ENCODE data around the gene DUOX1.

DUOX1 gene

GRCh38 chr15:45187894-45188830 lies 58.4 kb downstream of the DUOX1 start, which contains the start of gene SHF:
Gene SHF (minus strand): TSS chr15:45187966. CDS start chr15:45187951, 15 bp downstream.
- DNase-seq (ENCODE audit: low spot score), result no peak

DNA sequence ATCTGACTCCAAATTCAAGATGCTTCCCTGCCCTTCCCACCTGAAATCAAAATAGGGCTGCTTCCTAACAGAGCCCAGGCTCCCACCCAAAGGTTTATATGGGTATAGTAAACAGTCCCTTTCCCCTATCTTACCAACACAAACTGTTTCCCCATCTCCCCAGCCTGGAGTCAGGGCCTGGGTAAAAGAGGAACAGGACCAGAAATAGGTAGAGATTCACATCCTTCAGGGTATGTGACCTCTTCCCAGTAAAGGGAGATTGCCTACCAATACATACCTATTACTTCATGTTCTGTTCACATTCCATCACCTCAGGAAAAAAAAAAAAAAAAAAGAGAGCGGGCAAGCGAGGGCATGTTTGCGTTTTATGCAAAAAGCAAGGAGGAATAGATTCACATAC lies 67.7 kb downstream of the DUOX1 start:
- no peak for DNase-seq (ENCODE audit: low spot score)

GRCh38 chr15:45198337-45199135 lies 68.7 kb downstream of the DUOX1 start:
- DNase-seq (ENCODE audit: low spot score), result peak; percentile 75

DNA sequence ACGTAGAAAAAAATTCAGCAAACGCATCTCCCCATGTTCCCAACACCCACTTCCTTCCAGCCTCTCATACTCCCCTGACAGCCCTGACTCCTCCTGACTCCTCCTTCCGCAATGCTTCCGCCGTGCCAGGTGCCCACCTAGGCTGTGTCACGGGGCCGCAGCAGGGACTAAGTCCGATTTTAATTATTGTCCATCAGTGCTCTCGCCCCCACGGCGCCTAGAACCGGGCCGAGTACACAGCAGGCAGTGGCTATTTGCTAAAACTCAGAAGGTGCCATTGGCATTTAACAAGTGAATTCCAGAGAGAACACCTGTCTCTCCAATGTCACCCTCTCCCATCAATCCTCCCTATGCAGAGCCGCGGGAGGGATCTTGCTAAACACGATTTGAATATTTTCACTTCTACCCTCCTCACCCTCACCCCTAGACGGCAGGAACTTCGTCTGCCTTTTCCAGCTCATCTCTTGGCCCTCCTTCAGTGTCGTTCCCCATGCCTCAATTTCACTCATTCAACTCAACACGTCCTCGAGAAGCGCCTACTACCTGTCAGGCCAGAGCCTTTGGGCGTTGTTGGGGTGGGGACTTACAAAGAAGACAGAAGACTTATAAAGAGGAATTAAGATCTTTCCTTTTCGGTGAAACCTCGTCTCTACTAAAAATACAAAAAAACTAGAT lies 69.5 kb downstream of the DUOX1 start:
- DNase-seq (ENCODE audit: low spot score), result no peak

- DNase-seq (ENCODE audit: low spot score), result peak; percentile 68
Observed at GRCh38 chr15:45200001-45200798, 70.4 kb downstream of the DUOX1 start.

DNA sequence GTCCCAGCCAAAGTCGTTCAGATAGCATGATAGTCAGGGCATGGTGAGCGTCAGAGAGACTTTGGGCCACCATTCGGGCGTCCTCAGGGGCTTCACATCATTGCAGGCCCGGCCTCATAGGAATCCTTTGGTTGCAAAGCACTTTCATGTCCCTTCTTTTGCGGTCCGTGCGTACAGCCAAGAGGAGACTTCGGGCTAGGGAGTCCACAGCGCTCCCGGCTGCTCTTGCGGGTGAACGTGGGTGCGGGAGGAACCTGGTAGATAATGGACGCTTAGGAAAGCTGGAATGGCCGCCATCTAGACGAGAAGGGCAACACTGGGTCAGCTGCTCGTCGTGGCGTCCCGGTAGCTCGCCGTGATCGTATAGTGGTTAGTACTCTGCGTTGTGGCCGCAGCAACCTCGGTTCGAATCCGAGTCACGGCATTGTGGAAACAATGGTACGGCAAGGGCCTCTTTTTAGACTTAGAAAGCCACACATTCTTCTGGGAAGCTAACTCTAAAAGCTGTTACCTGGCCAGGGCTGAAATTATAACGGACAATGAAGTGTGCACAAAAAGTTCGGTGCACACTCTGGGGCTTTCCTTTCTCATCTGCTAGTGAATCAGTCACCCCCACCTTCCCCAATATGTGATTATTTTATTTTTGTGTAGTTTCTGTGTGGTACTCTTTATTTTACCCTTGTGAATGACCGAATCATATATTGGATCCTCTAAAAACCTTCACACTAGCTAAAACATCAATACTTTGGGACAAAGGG lies 71.2 kb downstream of the DUOX1 start:
- DNase-seq (ENCODE audit: low spot score), result peak; percentile 47

- DNase-seq (ENCODE audit: low spot score), result no peak
Observed at GRCh38 chr15:45201557-45201859, 71.7 kb downstream of the DUOX1 start.

- no peak for DNase-seq (ENCODE audit: low spot score)
Observed at GRCh38 chr15:45201869-45202268, 72.1 kb downstream of the DUOX1 start.

GRCh38 chr15:45203182-45203581 lies 73.4 kb downstream of the DUOX1 start:
- no peak for DNase-seq (ENCODE audit: low spot score)

DNA sequence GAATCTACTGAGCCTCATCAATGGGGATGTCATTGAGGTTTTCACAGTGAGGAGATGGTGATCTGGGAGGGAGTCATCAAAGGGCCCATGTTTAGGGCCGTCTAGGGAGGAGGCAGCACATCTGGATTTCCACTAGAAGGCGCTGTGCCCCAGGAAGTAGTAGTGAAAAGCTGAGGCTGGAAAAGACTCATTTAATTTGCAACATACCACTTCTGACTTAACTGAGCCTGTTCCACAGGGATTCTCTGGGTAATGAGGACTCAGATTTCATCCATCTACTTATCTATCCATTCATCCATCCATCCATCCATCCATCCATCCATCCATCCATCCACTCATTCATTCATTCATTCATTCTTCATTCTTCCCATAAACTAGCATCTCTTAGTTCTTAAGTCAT lies 75.4 kb downstream of the DUOX1 start:
- peak; percentile 66 for DNase-seq (ENCODE audit: low spot score)

- no peak for DNase-seq (ENCODE audit: low spot score)
Observed at GRCh38 chr15:45212493-45212892, 82.7 kb downstream of the DUOX1 start.
